GM18511 (cell line): ENCODE results near the gene GRID1.

Source experiments
- ATAC-seq: cut with Tn5 transposase; IDR thresholded peaks from one replicate; pipeline ENCODE4 v1.9.1; 2021; ENCODE audit warnings: mild to moderate bottlenecking, moderate library complexity; ENCODE audit not compliant: unreplicated experiment

Gene GRID1

GRCh38 chr10:85922356-85923129 lies 444.1 kb downstream of the GRID1 start:
- no peak for ATAC-seq

- no peak for ATAC-seq
Observed at GRCh38 chr10:85921789-85922188, 444.8 kb downstream of the GRID1 start.

- no peak for ATAC-seq
Observed at GRCh38 chr10:85920311-85920710, 446.3 kb downstream of the GRID1 start.

GRCh38 chr10:85919491-85920021 lies 447.0 kb downstream of the GRID1 start:
- no peak for ATAC-seq

- ATAC-seq, result no peak
Observed at GRCh38 chr10:85918371-85918770, 448.2 kb downstream of the GRID1 start.

GRCh38 chr10:85917601-85918000 lies 449.0 kb downstream of the GRID1 start:
- ATAC-seq, result no peak

- ATAC-seq, result no peak
Observed at GRCh38 chr10:85916994-85917573, 449.5 kb downstream of the GRID1 start.

GRCh38 chr10:85916286-85916685 lies 450.3 kb downstream of the GRID1 start:
- ATAC-seq, result no peak

GRCh38 chr10:85915245-85915846 lies 451.2 kb downstream of the GRID1 start:
- no peak for ATAC-seq

GRCh38 chr10:85914720-85915119 lies 451.9 kb downstream of the GRID1 start:
- no peak for ATAC-seq

- ATAC-seq, result no peak
Observed at GRCh38 chr10:85908462-85908861, 458.1 kb downstream of the GRID1 start.

GRCh38 chr10:85902051-85902450 lies 464.5 kb downstream of the GRID1 start:
- no peak for ATAC-seq

- no peak for ATAC-seq
Observed at GRCh38 chr10:85901599-85901998, 465.0 kb downstream of the GRID1 start.

GRCh38 chr10:85900487-85900886 lies 466.1 kb downstream of the GRID1 start:
- no peak for ATAC-seq

- no peak for ATAC-seq
Observed at GRCh38 chr10:85900061-85900460, 466.5 kb downstream of the GRID1 start.

GRCh38 chr10:85891472-85891871 lies 475.1 kb downstream of the GRID1 start:
- no peak for ATAC-seq

GRCh38 chr10:85888559-85888958 lies 478.0 kb downstream of the GRID1 start:
- no peak for ATAC-seq

- no peak for ATAC-seq
Observed at GRCh38 chr10:85888004-85888403, 478.6 kb downstream of the GRID1 start.

- no peak for ATAC-seq
Observed at GRCh38 chr10:85874208-85874607, 492.4 kb downstream of the GRID1 start.

GRCh38 chr10:85873063-85873462 lies 493.5 kb downstream of the GRID1 start:
- ATAC-seq, result no peak

- ATAC-seq, result no peak
Observed at GRCh38 chr10:85868627-85869499, 497.7 kb downstream of the GRID1 start.
